GM21515 (cell line): ENCODE data around the gene ALG12.

Source experiments
- ATAC-seq: cut with Tn5 transposase; IDR thresholded peaks from one replicate; pipeline ENCODE4 v1.9.1; 2021; ENCODE audit not compliant: unreplicated experiment

The ALG12 gene

GRCh38 chr22:49915610-49916009 lies 2.6 kb downstream of the ALG12 start:
- ATAC-seq: no peak

GRCh38 chr22:49914256-49914655 lies 4.0 kb downstream of the ALG12 start:
- ATAC-seq: no peak

- no peak for ATAC-seq
These were observed 4.8 kb downstream of the ALG12 start for GRCh38 chr22:49913446-49913845.

GRCh38 chr22:49913026-49913425 lies 5.2 kb downstream of the ALG12 start:
- ATAC-seq: no peak

GRCh38 chr22:49911881-49912625 lies 6.2 kb downstream of the ALG12 start:
- ATAC-seq: no peak

GRCh38 chr22:49910229-49911155 lies 7.7 kb downstream of the ALG12 start:
- no peak for ATAC-seq

- no peak for ATAC-seq
These were observed 8.6 kb downstream of the ALG12 start for GRCh38 chr22:49909476-49910205.

GRCh38 chr22:49907807-49908206 lies 10.4 kb downstream of the ALG12 start:
- no peak for ATAC-seq

- no peak for ATAC-seq
These were observed 11.4 kb downstream of the ALG12 start for GRCh38 chr22:49906799-49907290.

- no peak for ATAC-seq
These were observed 12.0 kb downstream of the ALG12 start for GRCh38 chr22:49906071-49906798.

GRCh38 chr22:49905465-49905864 lies 12.8 kb downstream of the ALG12 start:
- no peak for ATAC-seq

GRCh38 chr22:49904040-49904369 lies 14.2 kb downstream of the ALG12 start:
- no peak for ATAC-seq

GRCh38 chr22:49903322-49904039 lies 14.8 kb downstream of the ALG12 start:
- ATAC-seq: no peak

- ATAC-seq: no peak
These were observed 16.8 kb downstream of the ALG12 start for GRCh38 chr22:49901457-49901856.

GRCh38 chr22:49900441-49901230 lies 17.6 kb downstream of the ALG12 start:
- no peak for ATAC-seq

GRCh38 chr22:49899530-49899929 lies 18.7 kb downstream of the ALG12 start:
- no peak for ATAC-seq

GRCh38 chr22:49897015-49897684 lies 21.1 kb downstream of the ALG12 start:
- ATAC-seq: no peak

GRCh38 chr22:49896201-49896600 lies 22.0 kb downstream of the ALG12 start:
- no peak for ATAC-seq
